Astrocyte of the spinal cord (primary cell): ENCODE data around the gene TCTN2.

ENCODE experiments used
- DNase-seq: peaks from one replicate; pipeline ENCODE4 v3.0.0; 2011; ENCODE audit warnings: low read depth, low spot score
- H3K4me3 ChIP-seq: 2 replicates; pipeline ENCODE4 v1.5.1; 2011; ENCODE audit warnings: low read depth, mild to moderate bottlenecking, low read length, moderate library complexity
- CTCF ChIP-seq: IDR thresholded peaks from 2 replicates; pipeline ENCODE4 v1.5.1; 2012; ENCODE audit warnings: low read depth, mild to moderate bottlenecking, low read length, inconsistent platforms
- in situ Hi-C: cut with HindIII; loops from 2 replicates; pipeline ENCODE4 v1.10.0; 2017; ENCODE audit warnings: low sequenced_read_pairs

TCTN2 gene

GRCh38 chr12:123645380-123645779 is 25.5 kb upstream of the TCTN2 start:
- no peak for DNase-seq
- H3K4me3 ChIP-seq: no peak overlapping the region
- no peak for TF ChIP-seq CTCF
- in situ Hi-C loops: no loop called here

- no peak overlapping the region for H3K4me3 ChIP-seq
- no peak for TF ChIP-seq CTCF
- in situ Hi-C loops: no loop called here
- DNase-seq: no peak
Observed at GRCh38 chr12:123645878-123646277, 25.0 kb upstream of the TCTN2 start.

GRCh38 chr12:123648401-123648800 is 22.5 kb upstream of the TCTN2 start:
- in situ Hi-C loops: no loop called here
- TF ChIP-seq CTCF: no peak
- H3K4me3 ChIP-seq: no peak overlapping the region
- no peak for DNase-seq

- TF ChIP-seq CTCF: no peak
- no peak for DNase-seq
- H3K4me3 ChIP-seq: no peak overlapping the region
- in situ Hi-C loops: no loop called here
Observed at GRCh38 chr12:123654129-123654701, 16.7 kb upstream of the TCTN2 start.

GRCh38 chr12:123655420-123655819 is 15.5 kb upstream of the TCTN2 start:
- DNase-seq: no peak
- in situ Hi-C loops: no loop called here
- H3K4me3 ChIP-seq: no peak overlapping the region
- no peak for TF ChIP-seq CTCF

GRCh38 chr12:123656392-123656791 is 14.5 kb upstream of the TCTN2 start:
- no peak for DNase-seq
- no peak for TF ChIP-seq CTCF
- H3K4me3 ChIP-seq: no peak overlapping the region
- in situ Hi-C loops: no loop called here

GRCh38 chr12:123657211-123657610 is 13.7 kb upstream of the TCTN2 start:
- in situ Hi-C loops: no loop called here
- H3K4me3 ChIP-seq: no peak overlapping the region
- no peak for TF ChIP-seq CTCF
- DNase-seq: no peak
